ENCODE measurements around the gene CEP128. TPM values are rescaled to one million over a fixed set of nuclear protein-coding genes. Genes with fewer than 3 reads are reported as not detected.

CEP128 gene
- total RNA-seq, 2 experiments from 2014 or later = 71.9 to 137 TPM

DNA sequence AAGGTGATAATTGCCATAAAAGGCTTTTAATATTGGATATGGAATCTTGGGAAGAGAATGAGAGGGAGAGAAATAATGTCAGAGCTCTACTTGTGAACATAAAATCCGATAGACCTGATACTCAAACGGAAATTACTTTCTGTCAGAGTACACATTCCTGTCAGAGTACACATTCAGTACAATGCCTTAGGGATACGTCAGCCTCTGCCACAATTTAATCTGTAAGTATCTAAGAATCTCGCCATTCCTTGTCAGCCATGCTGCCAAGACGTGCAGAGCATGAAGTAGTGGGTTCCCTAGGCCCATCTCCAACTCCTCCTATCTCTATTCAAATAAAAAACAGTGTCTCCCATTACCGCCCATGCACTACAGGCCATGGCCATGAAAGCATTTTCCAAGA, 242.6 kb downstream of the CEP128 start:
- H3K4me1 ChIP-seq (ENCODE audit: insufficient read depth, low read length, poor library complexity, severe bottlenecking) = no peaks in the 10 kb centered on the region
- H3K9me2 ChIP-seq (ENCODE audit: insufficient read depth, low read length) = no peaks in the 10 kb centered on the region
- no peaks in the 10 kb centered on the region for H3K9me3 ChIP-seq (ENCODE audit: low read length)
- POLR2A ChIA-PET = no interaction called here
- no peaks in the 10 kb centered on the region for H4K20me1 ChIP-seq (ENCODE audit: insufficient read depth, low read length)
- no peak overlapping the region for H3K4me3 ChIP-seq (ENCODE audit: low read depth, low read length, poor library complexity, severe bottlenecking)
- no peak for TF ChIP-seq EZH2phosphoT487 (IDR thresholded peaks at IDR 0.05; ENCODE audit: borderline replicate concordance, low read depth, low read length)
- TF ChIP-seq, protein P1, sequence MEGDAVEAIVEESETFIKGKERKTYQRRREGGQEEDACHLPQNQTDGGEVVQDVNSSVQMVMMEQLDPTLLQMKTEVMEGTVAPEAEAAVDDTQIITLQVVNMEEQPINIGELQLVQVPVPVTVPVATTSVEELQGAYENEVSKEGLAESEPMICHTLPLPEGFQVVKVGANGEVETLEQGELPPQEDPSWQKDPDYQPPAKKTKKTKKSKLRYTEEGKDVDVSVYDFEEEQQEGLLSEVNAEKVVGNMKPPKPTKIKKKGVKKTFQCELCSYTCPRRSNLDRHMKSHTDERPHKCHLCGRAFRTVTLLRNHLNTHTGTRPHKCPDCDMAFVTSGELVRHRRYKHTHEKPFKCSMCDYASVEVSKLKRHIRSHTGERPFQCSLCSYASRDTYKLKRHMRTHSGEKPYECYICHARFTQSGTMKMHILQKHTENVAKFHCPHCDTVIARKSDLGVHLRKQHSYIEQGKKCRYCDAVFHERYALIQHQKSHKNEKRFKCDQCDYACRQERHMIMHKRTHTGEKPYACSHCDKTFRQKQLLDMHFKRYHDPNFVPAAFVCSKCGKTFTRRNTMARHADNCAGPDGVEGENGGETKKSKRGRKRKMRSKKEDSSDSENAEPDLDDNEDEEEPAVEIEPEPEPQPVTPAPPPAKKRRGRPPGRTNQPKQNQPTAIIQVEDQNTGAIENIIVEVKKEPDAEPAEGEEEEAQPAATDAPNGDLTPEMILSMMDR (conservative IDR thresholded peaks at IDR 0.05; ENCODE audit: low read length) = no peak
- no peaks in the 10 kb centered on the region for H3K79me2 ChIP-seq (ENCODE audit: insufficient read depth, low read depth, low read length)
- H3K27ac ChIP-seq (ENCODE audit: low read depth, low read length, poor library complexity, severe bottlenecking) = no peak overlapping the region
- intact Hi-C loops (cut with micrococcal nuclease; ENCODE audit: unreplicated experiment) = no loop called here
- DNase-seq (ENCODE audit: low spot score) = no peak
- CTCF ChIA-PET (ENCODE audit: unreplicated experiment) = no interaction called here
- H3K36me3 ChIP-seq (ENCODE audit: insufficient read depth, low read length) = no peaks in the 10 kb centered on the region
- BruUV-seq (replicated peaks) = no TSS peak
- H2AFZ ChIP-seq (ENCODE audit: low read length) = no peak overlapping the region
- no peak overlapping the region for H3K4me2 ChIP-seq (ENCODE audit: low read length)

DNA sequence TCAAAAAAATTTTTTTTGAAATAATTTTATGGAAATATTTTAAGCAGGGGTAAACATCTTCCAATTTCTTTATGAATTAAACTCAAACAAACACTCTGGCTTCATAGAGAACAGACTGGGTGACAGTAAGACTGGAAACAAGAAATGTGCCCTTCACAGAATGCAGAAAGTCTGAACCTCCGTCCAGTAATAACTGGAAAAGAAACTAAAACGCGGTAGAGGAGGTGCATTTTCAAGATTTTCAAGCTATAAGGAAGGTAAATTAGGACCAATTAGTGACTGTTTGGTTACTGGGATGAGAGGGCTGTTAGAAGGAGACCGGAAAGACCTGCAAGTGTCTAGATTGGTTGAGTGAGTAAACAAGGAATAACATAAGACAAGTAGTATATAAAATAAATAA, 245.7 kb downstream of the CEP128 start:
- Histone ChIP-seq H3K27ac (ENCODE audit: low read depth, low read length, poor library complexity, severe bottlenecking) (no peak overlapping the region), H3K4me2 (ENCODE audit: low read length) (no peak overlapping the region), H3K9me3 (ENCODE audit: low read length) (no peaks in the 10 kb centered on the region), H3K4me1 (ENCODE audit: insufficient read depth, low read length, poor library complexity, severe bottlenecking) (no peaks in the 10 kb centered on the region), H3K9me2 (ENCODE audit: insufficient read depth, low read length) (no peaks in the 10 kb centered on the region), H4K20me1 (ENCODE audit: insufficient read depth, low read length) (no peaks in the 10 kb centered on the region), H3K4me3 (ENCODE audit: low read depth, low read length, poor library complexity, severe bottlenecking) (no peak overlapping the region), H3K79me2 (ENCODE audit: insufficient read depth, low read depth, low read length) (no peaks in the 10 kb centered on the region), H2AFZ (ENCODE audit: low read length) (no peak overlapping the region), H3K36me3 (ENCODE audit: insufficient read depth, low read length) (no peaks in the 10 kb centered on the region)
- intact Hi-C loops (cut with micrococcal nuclease; ENCODE audit: unreplicated experiment) = no loop called here
- POLR2A ChIA-PET = no interaction called here
- CTCF ChIA-PET (ENCODE audit: unreplicated experiment) = no interaction called here
- TF ChIP-seq, protein P1 (conservative IDR thresholded peaks at IDR 0.05; ENCODE audit: low read length) = no peak
- TF ChIP-seq EZH2phosphoT487 (IDR thresholded peaks at IDR 0.05; ENCODE audit: borderline replicate concordance, low read depth, low read length) = no peak
- BruUV-seq (replicated peaks) = no TSS peak
- no peak for DNase-seq (ENCODE audit: low spot score)

DNA sequence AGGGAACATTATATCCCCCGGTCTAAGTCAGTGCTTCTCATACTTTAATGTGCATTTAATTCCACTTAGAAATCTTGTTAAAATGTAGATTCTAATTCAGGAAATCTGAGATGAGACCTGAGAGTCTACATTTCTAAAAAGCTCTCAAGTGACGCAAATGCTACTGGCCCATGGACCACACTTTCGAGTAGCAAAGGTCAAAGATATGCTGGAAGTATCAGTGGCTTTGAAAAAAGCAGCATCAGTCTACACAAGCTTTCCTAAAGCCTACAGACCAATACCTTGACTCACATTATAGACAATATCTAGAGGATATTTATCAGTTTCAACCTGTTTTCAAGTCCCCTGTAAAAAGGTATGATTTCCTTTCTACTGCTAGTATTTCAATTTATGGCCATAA, 248.6 kb downstream of the CEP128 start:
- Histone ChIP-seq H3K4me3 (ENCODE audit: low read depth, low read length, poor library complexity, severe bottlenecking) (no peak overlapping the region), H3K79me2 (ENCODE audit: insufficient read depth, low read depth, low read length) (no peaks in the 10 kb centered on the region), H3K4me2 (ENCODE audit: low read length) (no peak overlapping the region), H4K20me1 (ENCODE audit: insufficient read depth, low read length) (no peaks in the 10 kb centered on the region), H2AFZ (ENCODE audit: low read length) (no peak overlapping the region), H3K9me3 (ENCODE audit: low read length) (no peaks in the 10 kb centered on the region), H3K9me2 (ENCODE audit: insufficient read depth, low read length) (no peaks in the 10 kb centered on the region), H3K4me1 (ENCODE audit: insufficient read depth, low read length, poor library complexity, severe bottlenecking) (no peaks in the 10 kb centered on the region), H3K27ac (ENCODE audit: low read depth, low read length, poor library complexity, severe bottlenecking) (no peak overlapping the region), H3K36me3 (ENCODE audit: insufficient read depth, low read length) (no peaks in the 10 kb centered on the region)
- POLR2A ChIA-PET = interaction anchor here (0.6 kb wide), 1 partner anchor 15 kb away, joined by 3 read pairs; no protein-coding TSS in a partner anchor
- BruUV-seq (replicated peaks) = no TSS peak
- DNase-seq (ENCODE audit: low spot score) = no peak
- TF ChIP-seq, protein P1 (conservative IDR thresholded peaks at IDR 0.05; ENCODE audit: low read length) = no peak
- no peak for TF ChIP-seq EZH2phosphoT487 (IDR thresholded peaks at IDR 0.05; ENCODE audit: borderline replicate concordance, low read depth, low read length)
- CTCF ChIA-PET (ENCODE audit: unreplicated experiment) = no interaction called here
- intact Hi-C loops (cut with micrococcal nuclease; ENCODE audit: unreplicated experiment) = no loop called here

Data from OCI-LY7 (cell line).